ENCODE measurements around the gene PCED1A.

The PCED1A gene

DNA sequence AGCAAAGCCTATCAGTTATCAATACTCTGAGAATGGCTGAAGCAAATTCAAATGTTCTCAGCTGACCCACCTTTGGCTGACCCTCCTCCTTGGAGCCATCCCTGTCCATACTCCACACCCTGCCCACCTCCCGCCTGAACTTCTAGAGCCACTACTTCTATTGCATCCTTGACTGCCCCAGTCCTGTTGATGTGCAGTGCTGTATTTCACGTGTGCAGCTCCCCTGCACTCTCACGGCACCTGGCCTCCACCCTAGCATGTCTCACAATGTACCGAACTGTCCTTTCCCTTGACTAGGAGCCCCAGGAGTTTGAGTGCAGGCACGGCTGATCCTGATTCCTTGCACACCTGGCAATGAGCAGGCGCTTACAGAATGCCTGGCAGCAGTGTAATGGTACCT is 47.0 kb downstream of the PCED1A start:
- DNase-seq = no peak
- no peak overlapping the region for H3K27ac ChIP-seq (ENCODE audit: low read length)
- H3K36me3 ChIP-seq (replicated peaks; ENCODE audit: insufficient read depth, low read length) = no peaks in the 10 kb centered on the region
- H3K9ac ChIP-seq (ENCODE audit: low read length) = no peak overlapping the region
- no peaks in the 10 kb centered on the region for H3K9me3 ChIP-seq (replicated peaks; ENCODE audit: insufficient read depth, low read length)
- H2AFZ ChIP-seq (ENCODE audit: low read length) = no peak overlapping the region
- H3K4me2 ChIP-seq (ENCODE audit: low read depth, low read length) = no peak overlapping the region
- H3K79me2 ChIP-seq (ENCODE audit: low read length) = no peaks in the 10 kb centered on the region
- no peaks in the 10 kb centered on the region for H3K9me2 ChIP-seq (replicated peaks; ENCODE audit: insufficient read depth, low read length)
- H3F3A ChIP-seq (ENCODE audit: insufficient read depth, low read length) = no peaks in the 10 kb centered on the region
- H3K4me3 ChIP-seq (ENCODE audit: low read length) = no peak overlapping the region
- TF ChIP-seq EZH2phosphoT487 (IDR thresholded peaks at IDR 0.05; ENCODE audit: low read length) (no peak), EZH2 (optimal IDR thresholded peaks at IDR 0.05; ENCODE audit: low read depth, low read length) (no peak)
- TF ChIP-seq, protein P1, sequence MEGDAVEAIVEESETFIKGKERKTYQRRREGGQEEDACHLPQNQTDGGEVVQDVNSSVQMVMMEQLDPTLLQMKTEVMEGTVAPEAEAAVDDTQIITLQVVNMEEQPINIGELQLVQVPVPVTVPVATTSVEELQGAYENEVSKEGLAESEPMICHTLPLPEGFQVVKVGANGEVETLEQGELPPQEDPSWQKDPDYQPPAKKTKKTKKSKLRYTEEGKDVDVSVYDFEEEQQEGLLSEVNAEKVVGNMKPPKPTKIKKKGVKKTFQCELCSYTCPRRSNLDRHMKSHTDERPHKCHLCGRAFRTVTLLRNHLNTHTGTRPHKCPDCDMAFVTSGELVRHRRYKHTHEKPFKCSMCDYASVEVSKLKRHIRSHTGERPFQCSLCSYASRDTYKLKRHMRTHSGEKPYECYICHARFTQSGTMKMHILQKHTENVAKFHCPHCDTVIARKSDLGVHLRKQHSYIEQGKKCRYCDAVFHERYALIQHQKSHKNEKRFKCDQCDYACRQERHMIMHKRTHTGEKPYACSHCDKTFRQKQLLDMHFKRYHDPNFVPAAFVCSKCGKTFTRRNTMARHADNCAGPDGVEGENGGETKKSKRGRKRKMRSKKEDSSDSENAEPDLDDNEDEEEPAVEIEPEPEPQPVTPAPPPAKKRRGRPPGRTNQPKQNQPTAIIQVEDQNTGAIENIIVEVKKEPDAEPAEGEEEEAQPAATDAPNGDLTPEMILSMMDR (IDR thresholded peaks at IDR 0.05; ENCODE audit: low read length) = no peak
- no peaks in the 10 kb centered on the region for H3K4me1 ChIP-seq (ENCODE audit: low read length)
- H3K27me3 ChIP-seq (replicated peaks; ENCODE audit: insufficient read depth, low read length) = peaks cover 42% of the 10 kb centered on the region
- no peaks in the 10 kb centered on the region for H4K20me1 ChIP-seq (ENCODE audit: insufficient read depth, low read length)

All from MM.1S (cell line).